Neural cell (in vitro differentiated cells): Measurements from ENCODE around the gene PLSCR3. TPM values are rescaled to one million over a fixed set of nuclear protein-coding genes. Genes with fewer than 3 reads are reported as not detected.

Experiments
- H2AFZ ChIP-seq: fragments of 200-600, 300-800 bp; sonication (generic), shearing (Covaris generic); 2 replicates; pipeline ENCODE4 v1.6.0; 2014; ENCODE audit warnings: low read depth, mild to moderate bottlenecking, antibody characterized with exemption, low read length, moderate library complexity
- H3F3A ChIP-seq: fragments of 200-600 bp; shearing (Covaris generic); 2 replicates; pipeline ENCODE4 v1.6.1; 2016; ENCODE audit warnings: mild to moderate bottlenecking, moderate library complexity, mixed read lengths, antibody characterized with exemption, low read length; ENCODE audit not compliant: insufficient read depth, poor library complexity, severe bottlenecking
- H3K27ac ChIP-seq: fragments of 200-600, 300-800 bp; sonication (generic), shearing (Covaris generic); 2 replicates; pipeline ENCODE4 v1.5.1; 2014; ENCODE audit warnings: mild to moderate bottlenecking, low read length, moderate library complexity
- H3K27me3 ChIP-seq: fragments of 300-800, 200-600 bp; sonication (generic), shearing (Covaris generic); 2 replicates; pipeline ENCODE4 v1.6.0; 2014; ENCODE audit warnings: mild to moderate bottlenecking, low read depth, low read length, moderate library complexity; ENCODE audit not compliant: insufficient read depth
- H3K36me3 ChIP-seq: fragments of 300-800, 200-600 bp; sonication (generic), shearing (Covaris generic); 2 replicates; pipeline ENCODE4 v1.5.1; 2014; ENCODE audit warnings: mild to moderate bottlenecking, antibody characterized with exemption, low read length, moderate library complexity; ENCODE audit not compliant: insufficient read depth
- H3K4me2 ChIP-seq: fragments of 300-800, 200-600 bp; sonication (generic), shearing (Covaris generic); 2 replicates; pipeline ENCODE4 v1.6.0; 2014; ENCODE audit warnings: mild to moderate bottlenecking, low read length
- H3K4me3 ChIP-seq: fragments of 300-800, 200-600 bp; sonication (generic), shearing (Covaris generic); 2 replicates; pipeline ENCODE4 v1.5.1; 2014; ENCODE audit warnings: mild to moderate bottlenecking, low read length, moderate library complexity
- H3K79me2 ChIP-seq: fragments of 200-600 bp; shearing (Covaris generic); replicated peaks from 2 replicates; pipeline ENCODE4 v1.6.0; 2014; ENCODE audit warnings: mild to moderate bottlenecking, low read length, moderate library complexity; ENCODE audit not compliant: insufficient read depth
- H3K9ac ChIP-seq: fragments of 300-800, 200-600 bp; sonication (generic), shearing (Covaris generic); 2 replicates; pipeline ENCODE4 v1.6.1; 2016; ENCODE audit warnings: mild to moderate bottlenecking, low read length, mixed read lengths
- H3K9me2 ChIP-seq: fragments of 200-600 bp; shearing (Covaris generic); 2 replicates; pipeline ENCODE4 v1.6.1; 2016; ENCODE audit warnings: mild to moderate bottlenecking, low read length, mixed read lengths; ENCODE audit not compliant: insufficient read depth
- H3K9me3 ChIP-seq: fragments of 200-600, 300-800 bp; sonication (generic), shearing (Covaris generic); 2 replicates; pipeline ENCODE4 v1.6.1; 2016; ENCODE audit warnings: mild to moderate bottlenecking, mixed run types, low read length, moderate library complexity, mixed read lengths
- H4K20me1 ChIP-seq: fragments of 200-600 bp; shearing (Covaris generic); 2 replicates; pipeline ENCODE4 v1.6.1; 2016; ENCODE audit warnings: mild to moderate bottlenecking, mixed run types; ENCODE audit not compliant: insufficient read depth
- CTCF ChIP-seq: fragments of 450-650 bp; IDR thresholded peaks from 2 replicates; pipeline ENCODE4 v1.5.1; 2014; ENCODE audit warnings: antibody characterized with exemption, mild to moderate bottlenecking, moderate library complexity; ENCODE audit not compliant: poor library complexity, severe bottlenecking
- EP300 ChIP-seq: fragments of 450-650 bp; conservative IDR thresholded peaks from 2 replicates; pipeline ENCODE4 v1.6.1; 2014; ENCODE audit warnings: antibody characterized with exemption, mild to moderate bottlenecking, moderate library complexity; ENCODE audit not compliant: poor library complexity, severe bottlenecking
- EZH2 ChIP-seq: fragments of 200-600, 300-800 bp; shearing (Covaris generic), sonication (generic); IDR thresholded peaks from 2 replicates; pipeline ENCODE4 v1.6.1; 2014; ENCODE audit warnings: antibody characterized with exemption, low read length, borderline replicate concordance, mild to moderate bottlenecking; ENCODE audit not compliant: insufficient read depth, poor library complexity, severe bottlenecking
- MXI1 ChIP-seq: fragments of 450-650 bp; conservative IDR thresholded peaks from 2 replicates; pipeline ENCODE4 v1.6.1; 2014; ENCODE audit warnings: antibody characterized with exemption, mild to moderate bottlenecking; ENCODE audit not compliant: poor library complexity, severe bottlenecking
- POLR2AphosphoS5 ChIP-seq: IDR thresholded peaks from 2 replicates; pipeline ENCODE4 v1.6.1; 2012
- RAD21 ChIP-seq: fragments of 450-650 bp; conservative IDR thresholded peaks from 2 replicates; pipeline ENCODE4 v1.6.1; 2014; ENCODE audit warnings: antibody characterized with exemption, mild to moderate bottlenecking, moderate library complexity
- REST ChIP-seq: IDR thresholded peaks from 2 replicates; pipeline ENCODE4 v1.6.1; 2012; ENCODE audit warnings: borderline replicate concordance
- SMC3 ChIP-seq: fragments of 450-650 bp; conservative IDR thresholded peaks from 2 replicates; pipeline ENCODE4 v1.6.1; 2014; ENCODE audit warnings: antibody characterized with exemption, mild to moderate bottlenecking, moderate library complexity; ENCODE audit not compliant: poor library complexity
- TAF1 ChIP-seq: IDR thresholded peaks from 2 replicates; pipeline ENCODE4 v1.6.1; 2012; ENCODE audit warnings: low read depth
- polyA plus RNA-seq: library from polyadenylated mRNA; depleted of rRNA; stranded (reverse); fragments of >200 nt; gene quantifications from 2 replicates; pipeline ENCODE4 v1.2.3, GENCODE V29; 2014

The PLSCR3 gene
- polyA plus RNA-seq, 1 donor from 2014 or later, result 15.9 TPM

GRCh38 chr17:7429722-7430121 lies 35.4 kb upstream of the PLSCR3 start:
- Histone ChIP-seq H3K9ac (no peak overlapping the region), H3K79me2 (no peaks in the 10 kb centered on the region), H2AFZ (no peak overlapping the region), H3K27ac (no peak overlapping the region), H3F3A (no peaks in the 10 kb centered on the region), H3K4me3 (no peak overlapping the region), H4K20me1 (no peaks in the 10 kb centered on the region), H3K9me3 (no peaks in the 10 kb centered on the region), H3K9me2 (no peaks in the 10 kb centered on the region), H3K27me3 (no peaks in the 10 kb centered on the region), H3K4me2 (no peak overlapping the region), H3K36me3 (no peaks in the 10 kb centered on the region)
- TF ChIP-seq POLR2AphosphoS5, result no peak
- TF ChIP-seq EZH2, result no peak
- no peak for TF ChIP-seq MXI1
- no peak for TF ChIP-seq SMC3
- no peak for TF ChIP-seq RAD21
- no peak for TF ChIP-seq EP300
- no peak for TF ChIP-seq CTCF
- no peak for TF ChIP-seq REST
- no peak for TF ChIP-seq TAF1

- no peak within 1 kb of the TSS for H3K9ac ChIP-seq
These were observed 34.2 kb upstream of the PLSCR3 start, which contains the start of gene SPEM3 for GRCh38 chr17:7428557-7428956. Gene SPEM3 (plus strand): TSS chr17:7428857. CDS start chr17:7428903, 46 bp downstream.

More at GRCh38 chr17:7428557-7428956, 34.2 kb upstream of the PLSCR3 start, which contains the start of gene SPEM3:
- Histone ChIP-seq H4K20me1 (no peaks in the 10 kb centered on the region), H3F3A (no peaks in the 10 kb centered on the region), H3K4me2 (no peak within 1 kb of the TSS), H3K36me3 (no peaks in the 10 kb centered on the region), H3K27ac (no peak within 1 kb of the TSS), H2AFZ (no peak within 1 kb of the TSS), H3K79me2 (no peaks in the 10 kb centered on the region), H3K27me3 (no peaks in the 10 kb centered on the region), H3K9me3 (no peaks in the 10 kb centered on the region), H3K9me2 (no peaks in the 10 kb centered on the region), H3K4me3 (no peak within 1 kb of the TSS)
- TF ChIP-seq REST (no peak), POLR2AphosphoS5 (no peak), EZH2 (no peak), CTCF (no peak), EP300 (no peak), MXI1 (no peak), SMC3 (no peak), RAD21 (no peak), TAF1 (no peak)
